Glutamatergic neuron (in vitro differentiated cells): ENCODE data around the gene GRAMD1A. TPM values are rescaled to one million over a fixed set of nuclear protein-coding genes. Genes with fewer than 3 reads are reported as not detected.

Source experiments
- DNase-seq: peaks from one replicate; pipeline ENCODE4 v3.0.0; 2022
- H3K27ac Mint-ChIP-seq: one replicate; pipeline ENCODE4 v1.8.0; 2020; ENCODE audit warnings: mild to moderate bottlenecking, mixed read lengths, inconsistent platforms; ENCODE audit not compliant: unreplicated experiment
- H3K27me3 Mint-ChIP-seq: one replicate; pipeline ENCODE4 v1.8.0; 2020; ENCODE audit warnings: mild to moderate bottlenecking, moderate library complexity, mixed read lengths, inconsistent platforms; ENCODE audit not compliant: unreplicated experiment
- H3K36me3 Mint-ChIP-seq: one replicate; pipeline ENCODE4 v1.8.0; 2020; ENCODE audit warnings: mild to moderate bottlenecking, mixed read lengths, inconsistent platforms; ENCODE audit not compliant: unreplicated experiment
- H3K4me1 Mint-ChIP-seq: one replicate; pipeline ENCODE4 v1.8.0; 2020; ENCODE audit warnings: mild to moderate bottlenecking, low read depth, mixed read lengths, inconsistent platforms; ENCODE audit not compliant: unreplicated experiment
- H3K4me3 Mint-ChIP-seq: one replicate; pipeline ENCODE4 v1.8.0; 2020; ENCODE audit warnings: mild to moderate bottlenecking, mixed read lengths, inconsistent platforms; ENCODE audit not compliant: unreplicated experiment
- H3K9me3 Mint-ChIP-seq: one replicate; pipeline ENCODE4 v1.8.0; 2020; ENCODE audit warnings: mild to moderate bottlenecking, moderate library complexity, mixed read lengths, inconsistent platforms; ENCODE audit not compliant: unreplicated experiment
- total RNA-seq: library from RNA; stranded (reverse); fragmentation: NEBNext Ultra II Directional; extraction: Animal tissue kit (Norgen Biotek cat#: 25700); gene quantifications from one replicate; pipeline ENCODE4 v1.2.1, GENCODE V29; 2021; ENCODE audit not compliant: unreplicated experiment
- TF ChIP-seq, protein P1 (sequence below): fragments of 200-600 bp; sonication (generic); IDR thresholded peaks from one replicate; pipeline ENCODE4 v1.5.0; 2021; ENCODE audit not compliant: partially characterized antibody, unreplicated experiment

Gene GRAMD1A
- total RNA-seq, 1 donor from 2014 or later, result 220 TPM

DNA sequence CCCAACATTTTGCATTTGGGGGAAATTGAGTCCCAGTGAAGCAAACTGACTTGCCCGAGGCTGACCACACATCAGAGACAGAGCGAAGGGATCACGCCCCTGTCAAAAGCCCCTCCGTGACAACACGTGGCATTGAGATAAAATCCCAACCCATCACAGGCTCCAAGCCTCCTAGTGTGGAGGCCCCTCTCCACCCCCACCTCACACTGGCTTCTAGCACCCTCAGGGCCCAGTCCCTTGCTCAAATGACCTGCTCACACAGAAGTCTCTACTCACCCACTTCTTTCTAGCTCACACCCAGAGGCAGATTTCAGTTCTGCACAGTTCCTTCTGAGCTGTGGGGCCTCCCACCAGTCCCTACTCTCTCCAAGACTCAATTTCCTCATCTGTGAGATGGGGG is 51.7 kb downstream of the GRAMD1A start:
- TF ChIP-seq, protein P1, sequence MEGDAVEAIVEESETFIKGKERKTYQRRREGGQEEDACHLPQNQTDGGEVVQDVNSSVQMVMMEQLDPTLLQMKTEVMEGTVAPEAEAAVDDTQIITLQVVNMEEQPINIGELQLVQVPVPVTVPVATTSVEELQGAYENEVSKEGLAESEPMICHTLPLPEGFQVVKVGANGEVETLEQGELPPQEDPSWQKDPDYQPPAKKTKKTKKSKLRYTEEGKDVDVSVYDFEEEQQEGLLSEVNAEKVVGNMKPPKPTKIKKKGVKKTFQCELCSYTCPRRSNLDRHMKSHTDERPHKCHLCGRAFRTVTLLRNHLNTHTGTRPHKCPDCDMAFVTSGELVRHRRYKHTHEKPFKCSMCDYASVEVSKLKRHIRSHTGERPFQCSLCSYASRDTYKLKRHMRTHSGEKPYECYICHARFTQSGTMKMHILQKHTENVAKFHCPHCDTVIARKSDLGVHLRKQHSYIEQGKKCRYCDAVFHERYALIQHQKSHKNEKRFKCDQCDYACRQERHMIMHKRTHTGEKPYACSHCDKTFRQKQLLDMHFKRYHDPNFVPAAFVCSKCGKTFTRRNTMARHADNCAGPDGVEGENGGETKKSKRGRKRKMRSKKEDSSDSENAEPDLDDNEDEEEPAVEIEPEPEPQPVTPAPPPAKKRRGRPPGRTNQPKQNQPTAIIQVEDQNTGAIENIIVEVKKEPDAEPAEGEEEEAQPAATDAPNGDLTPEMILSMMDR, result no peak
- DNase-seq, result no peak
- Mint-ChIP-seq H3K27me3 (peaks cover 11% of the 10 kb centered on the region), H3K9me3 (peaks cover 12% of the 10 kb centered on the region), H3K27ac (no peak overlapping the region), H3K4me1 (peaks cover 17% of the 10 kb centered on the region), H3K36me3 (no peaks in the 10 kb centered on the region), H3K4me3 (no peak overlapping the region)

DNA sequence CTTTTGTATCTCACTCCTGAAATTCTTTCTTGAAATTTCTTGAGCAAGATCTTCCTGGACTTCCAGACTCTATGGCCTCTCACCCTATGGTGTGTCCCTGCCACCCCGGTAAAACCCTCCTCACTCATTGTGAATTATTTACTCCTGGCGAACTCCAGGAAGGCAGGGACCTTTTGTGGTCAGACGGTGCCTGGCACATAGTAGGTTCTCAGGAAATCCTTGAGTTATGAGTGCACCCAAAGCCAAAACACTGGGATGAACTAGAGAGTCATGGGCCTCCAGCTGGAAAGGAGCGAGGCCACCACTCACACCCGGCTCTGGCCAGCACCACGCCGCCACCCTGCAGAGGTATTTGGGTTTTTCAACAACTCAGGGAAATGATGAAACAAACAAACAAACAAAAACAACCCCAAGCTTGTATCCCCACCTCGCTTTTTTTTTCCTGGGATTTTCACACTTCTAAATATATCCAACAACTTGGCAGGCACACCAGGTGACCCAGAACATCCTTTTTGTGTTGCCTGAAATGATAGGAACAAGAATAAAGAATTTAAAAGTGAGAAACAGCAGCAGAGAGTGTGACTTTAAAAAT is 52.6 kb downstream of the GRAMD1A start:
- Mint-ChIP-seq H3K36me3 (no peaks in the 10 kb centered on the region), H3K27ac (no peak overlapping the region), H3K4me3 (no peak overlapping the region), H3K4me1 (peaks cover 14% of the 10 kb centered on the region), H3K9me3 (peaks cover 11% of the 10 kb centered on the region), H3K27me3 (peaks cover 6% of the 10 kb centered on the region)
- TF ChIP-seq, protein P1, result no peak
- no peak for DNase-seq

DNA sequence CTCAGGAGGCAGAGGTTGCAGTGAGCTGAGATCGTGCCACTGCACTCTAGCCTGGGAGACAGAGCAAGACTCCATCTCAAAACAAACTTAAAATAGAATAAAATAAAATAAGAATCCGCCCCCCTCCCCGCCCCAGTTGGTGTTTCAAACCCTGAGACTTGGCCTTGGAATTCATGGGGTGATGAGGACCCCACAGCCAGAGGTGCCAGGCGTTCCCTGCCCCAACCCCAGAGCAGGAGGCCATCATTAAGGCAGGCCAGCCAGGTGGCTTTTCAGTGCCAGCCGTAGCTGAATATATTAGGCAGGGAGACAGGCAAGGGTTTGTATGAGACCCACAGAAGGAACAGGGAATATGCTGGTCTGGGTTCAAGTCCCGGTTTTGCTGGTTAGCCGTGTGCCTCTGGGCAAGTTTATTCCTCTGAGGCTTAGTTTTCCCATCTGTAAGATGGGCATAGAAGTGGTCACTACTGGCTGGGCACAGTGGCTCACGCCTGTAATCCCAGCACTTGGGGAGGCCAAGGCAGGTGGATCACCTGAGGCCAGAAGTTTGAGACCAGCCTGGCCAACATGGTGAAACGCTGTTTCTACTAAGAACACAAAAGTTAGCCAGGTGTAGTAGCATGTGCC is 53.7 kb downstream of the GRAMD1A start:
- DNase-seq, result no peak
- Mint-ChIP-seq H3K9me3 (peaks cover 11% of the 10 kb centered on the region), H3K27me3 (peaks cover 6% of the 10 kb centered on the region), H3K4me3 (no peak overlapping the region), H3K4me1 (peaks cover 13% of the 10 kb centered on the region), H3K27ac (no peak overlapping the region), H3K36me3 (no peaks in the 10 kb centered on the region)
- TF ChIP-seq, protein P1, result no peak

DNA sequence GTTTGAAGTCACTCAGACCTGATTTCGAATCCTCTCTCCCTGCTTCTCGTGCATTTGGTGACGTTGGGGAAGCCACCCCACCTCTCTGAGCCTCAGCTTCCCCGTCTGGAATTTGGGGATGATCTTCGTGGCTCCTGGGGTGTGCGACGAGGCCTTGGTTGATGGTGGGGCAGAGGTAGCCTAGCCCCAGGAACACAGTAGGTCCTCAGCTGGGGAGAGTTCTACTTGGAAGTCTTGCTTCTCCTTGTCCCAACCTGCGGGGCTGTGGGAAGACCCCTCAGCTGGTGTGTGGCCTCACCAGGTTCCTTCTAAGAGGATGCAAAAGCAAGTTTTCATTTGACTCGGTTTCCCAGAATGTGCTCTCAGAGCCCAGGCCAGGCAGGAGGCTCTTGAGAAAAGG is 54.5 kb downstream of the GRAMD1A start:
- peaks cover 16% of the 10 kb centered on the region for H3K4me1 Mint-ChIP-seq
- H3K9me3 Mint-ChIP-seq, result peaks cover 11% of the 10 kb centered on the region
- no peak overlapping the region for H3K4me3 Mint-ChIP-seq
- no peak for DNase-seq
- no peak overlapping the region for H3K27ac Mint-ChIP-seq
- H3K36me3 Mint-ChIP-seq, result no peaks in the 10 kb centered on the region
- TF ChIP-seq, protein P1, result no peak
- peaks cover 5% of the 10 kb centered on the region for H3K27me3 Mint-ChIP-seq

DNA sequence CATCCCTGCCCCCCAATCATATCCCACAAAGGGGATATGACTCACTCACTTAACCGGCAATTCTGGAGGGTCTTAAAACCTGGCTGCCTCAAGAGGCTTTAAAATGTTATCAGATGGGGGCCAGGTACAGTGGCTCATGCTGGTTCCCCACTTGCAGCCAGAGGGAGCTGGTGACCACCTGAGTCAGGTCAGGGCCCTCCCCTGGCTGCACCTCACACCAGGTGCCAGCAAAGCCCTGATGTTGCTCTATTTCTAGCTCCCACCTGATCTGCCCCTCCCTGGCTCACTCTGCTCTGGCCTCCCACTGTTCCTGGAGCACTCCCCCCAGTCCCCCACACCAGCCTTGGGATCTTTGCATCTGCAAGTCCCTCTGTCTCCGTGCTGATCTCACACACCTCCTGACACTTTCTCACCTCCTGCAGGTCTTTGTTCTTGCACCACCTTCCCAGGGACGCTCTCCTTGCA is 55.6 kb downstream of the GRAMD1A start:
- H3K4me3 Mint-ChIP-seq, result peak overlapping the region; percentile 25
- H3K4me1 Mint-ChIP-seq, result peaks cover 17% of the 10 kb centered on the region
- H3K9me3 Mint-ChIP-seq, result peaks cover 11% of the 10 kb centered on the region
- H3K27me3 Mint-ChIP-seq, result peaks cover 5% of the 10 kb centered on the region
- peak overlapping the region; percentile 92 for H3K27ac Mint-ChIP-seq
- DNase-seq, result no peak
- H3K36me3 Mint-ChIP-seq, result no peaks in the 10 kb centered on the region
- TF ChIP-seq, protein P1, result peak; percentile 32
